Neuronal stem cell (in vitro differentiated cells): ENCODE data around the gene CMIP.
A peak's percentile ranks its signal among the peaks of the same experiment; 100 is the strongest.

ENCODE experiments used
- DNase-seq: peaks from one replicate; pipeline ENCODE4 v3.0.0-alpha.2; 2013; ENCODE audit warnings: low spot score
- H2AFZ ChIP-seq: one replicate; pipeline ENCODE4 v1.6.1; 2013; ENCODE audit warnings: mild to moderate bottlenecking, low read length, inconsistent platforms
- H2AK5ac ChIP-seq: 2 replicates; pipeline ENCODE4 v1.6.1; 2013; ENCODE audit warnings: low read depth, mild to moderate bottlenecking, inconsistent platforms, low read length, moderate library complexity, mixed read lengths
- H2BK120ac ChIP-seq: 2 replicates; pipeline ENCODE4 v1.6.1; 2013; ENCODE audit warnings: low read depth, mild to moderate bottlenecking, inconsistent platforms, low read length, moderate library complexity, mixed read lengths
- H2BK12ac ChIP-seq: one replicate; pipeline ENCODE4 v1.6.1; 2013; ENCODE audit warnings: low read length, inconsistent platforms
- H2BK15ac ChIP-seq: 2 replicates; pipeline ENCODE4 v1.6.1; 2013; ENCODE audit warnings: mild to moderate bottlenecking, low read length, inconsistent platforms, mixed read lengths
- H2BK5ac ChIP-seq: one replicate; pipeline ENCODE4 v1.6.1; 2013; ENCODE audit warnings: inconsistent platforms, mild to moderate bottlenecking, low read length, moderate library complexity
- H3K14ac ChIP-seq: one replicate; pipeline ENCODE4 v1.6.1; 2013; ENCODE audit warnings: low read length, inconsistent platforms
- H3K18ac ChIP-seq: 2 replicates; pipeline ENCODE4 v1.6.1; 2013; ENCODE audit warnings: low read length, inconsistent platforms
- H3K23ac ChIP-seq: 2 replicates; pipeline ENCODE4 v1.6.1; 2013; ENCODE audit warnings: low read depth, mild to moderate bottlenecking, mixed read lengths, low read length, inconsistent platforms; ENCODE audit not compliant: poor library complexity
- H3K27ac ChIP-seq: replicated peaks from 3 replicates; pipeline ENCODE4 v1.5.1; 2013; ENCODE audit warnings: low read length, inconsistent platforms
- H3K27me3 ChIP-seq, 3 experiments: 2 replicates each; pipeline ENCODE4 v1.6.1; 2013; ENCODE audit warnings: low read length in 3 of 3, mild to moderate bottlenecking in 2 of 3, inconsistent platforms in 1 of 3, low read depth in 1 of 3, mixed read lengths in 1 of 3, moderate library complexity in 1 of 3; ENCODE audit not compliant: control insufficient read depth in 3 of 3, insufficient read depth in 3 of 3
- H3K36me3 ChIP-seq, 2 donors: replicated peaks in 1 of 2; 2 replicates each; pipeline ENCODE4 v1.6.1; 2013; ENCODE audit warnings: low read length in 2 of 2; ENCODE audit not compliant: control insufficient read depth in 2 of 2, insufficient read depth in 2 of 2
- H3K4ac ChIP-seq: 2 replicates; pipeline ENCODE4 v1.6.1; 2013; ENCODE audit warnings: inconsistent platforms, mild to moderate bottlenecking, low read length, moderate library complexity
- H3K4me1 ChIP-seq, 2 donors: 1 replicate in 1 of 2; 2 replicates in 1 of 2; pipeline ENCODE4 v1.6.1; 2013; ENCODE audit warnings: low read length in 2 of 2, low read depth in 1 of 2; ENCODE audit not compliant: control insufficient read depth in 2 of 2, insufficient read depth in 1 of 2
- H3K4me2 ChIP-seq: one replicate; pipeline ENCODE4 v1.6.1; 2013; ENCODE audit warnings: mild to moderate bottlenecking, low read length, inconsistent platforms; ENCODE audit not compliant: insufficient read depth, poor library complexity, severe bottlenecking
- H3K4me3 ChIP-seq, 2 donors: 2 replicates each; pipeline ENCODE4 v1.5.1; 2013; ENCODE audit warnings: low read length in 2 of 2, mild to moderate bottlenecking in 2 of 2, inconsistent platforms in 1 of 2, moderate library complexity in 1 of 2
- H3K79me1 ChIP-seq: one replicate; pipeline ENCODE4 v1.6.1; 2013; ENCODE audit warnings: low read depth, mild to moderate bottlenecking, inconsistent platforms, low read length, moderate library complexity
- H3K9ac ChIP-seq: one replicate; pipeline ENCODE4 v1.6.1; 2013; ENCODE audit warnings: mild to moderate bottlenecking, low read depth, low read length, inconsistent platforms; ENCODE audit not compliant: poor library complexity
- H3K9me3 ChIP-seq, 2 donors: replicated peaks in 1 of 2; 2 replicates each; pipeline versions ENCODE3 to v1.6.1; 2013; ENCODE audit warnings: low read length in 2 of 2, mild to moderate bottlenecking in 2 of 2, inconsistent platforms in 1 of 2, low read depth in 1 of 2, mixed read lengths in 1 of 2, moderate library complexity in 1 of 2; ENCODE audit not compliant: control insufficient read depth in 2 of 2, insufficient read depth in 1 of 2
- H4K8ac ChIP-seq: one replicate; pipeline ENCODE4 v1.6.1; 2013; ENCODE audit warnings: low read depth, mild to moderate bottlenecking, inconsistent platforms, low read length, moderate library complexity
- H4K91ac ChIP-seq: one replicate; pipeline ENCODE4 v1.6.1; 2013; ENCODE audit warnings: low read length, low read depth, mild to moderate bottlenecking, inconsistent platforms; ENCODE audit not compliant: poor library complexity
- WGBS, 2 donors: extraction: QIAGEN DNeasy Blood & Tissue Kit; methylation state at CpG; one replicate each; pipeline ENCODE4 v1.1.7; 2013; ENCODE audit warnings: missing lambda C conversion rate in 2 of 2, mixed read lengths in 1 of 2; ENCODE audit not compliant: insufficient read length in 2 of 2, insufficient replicate concordance in 1 of 2; ENCODE audit errors: extremely low coverage in 2 of 2; 5-methylcytosine and 5-hydroxymethylcytosine counted together

CMIP gene

GRCh38 chr16:81539759-81540472 is 95.3 kb downstream of the CMIP start:
- no peak overlapping the region for H3K4ac ChIP-seq
- H2AK5ac ChIP-seq = no peak overlapping the region
- H3K23ac ChIP-seq = no peak overlapping the region
- H3K18ac ChIP-seq = no peak overlapping the region
- H3K79me1 ChIP-seq = peaks cover 6% of the 10 kb centered on the region
- H2BK120ac ChIP-seq = no peak overlapping the region
- no peak overlapping the region for H2BK5ac ChIP-seq
- DNase-seq = no peak
- H2AFZ ChIP-seq = no peak overlapping the region
- no peak overlapping the region for H4K91ac ChIP-seq
- H4K8ac ChIP-seq = no peak overlapping the region
- H3K14ac ChIP-seq = no peak overlapping the region
- no peak overlapping the region for H2BK15ac ChIP-seq
- peaks cover 17 to 22% of the 10 kb centered on the region in 2 donors for H3K4me1 ChIP-seq
- H2BK12ac ChIP-seq = no peak overlapping the region
- H3K4me3 ChIP-seq = no peak overlapping the region
- H3K36me3 ChIP-seq = no peaks in the 10 kb centered on the region
- H3K9ac ChIP-seq = no peak overlapping the region
- no peaks in the 10 kb centered on the region for H3K9me3 ChIP-seq
- H3K27ac ChIP-seq = no peak overlapping the region
- no peak overlapping the region for H3K4me2 ChIP-seq
- no CpG with 5 or more reads among the region's 19 CpGs for WGBS, 2 donors
- H3K27me3 ChIP-seq = no peaks in the 10 kb centered on the region

GRCh38 chr16:81541314-81541713 is 96.7 kb downstream of the CMIP start:
- Histone ChIP-seq H4K8ac (no peak overlapping the region), H2AK5ac (no peak overlapping the region), H3K4ac (no peak overlapping the region), H3K14ac (no peak overlapping the region), H3K27me3 (no peaks in the 10 kb centered on the region), H3K4me2 (no peak overlapping the region), H3K36me3 (no peaks in the 10 kb centered on the region), H2AFZ (no peak overlapping the region), H3K27ac (no peak overlapping the region), H3K9me3 (no peaks in the 10 kb centered on the region), H2BK5ac (no peak overlapping the region), H2BK15ac (no peak overlapping the region), H3K79me1 (peaks cover 6% of the 10 kb centered on the region), H3K23ac (no peak overlapping the region), H3K4me3 (no peak overlapping the region), H2BK120ac (no peak overlapping the region), H3K9ac (no peak overlapping the region), H4K91ac (no peak overlapping the region), H3K4me1 (peaks cover 22% of the 10 kb centered on the region in 2 donors), H2BK12ac (no peak overlapping the region), H3K18ac (no peak overlapping the region)
- WGBS, 2 donors = no CpG with 5 or more reads among the region's 8 CpGs
- no peak for DNase-seq

- Histone ChIP-seq H3K23ac (no peak overlapping the region), H3K4me2 (no peak overlapping the region), H2BK12ac (no peak overlapping the region), H3K4me3 (no peak overlapping the region), H2BK120ac (no peak overlapping the region), H2AK5ac (no peak overlapping the region), H3K27ac (no peak overlapping the region), H3K36me3 (no peaks in the 10 kb centered on the region), H2BK5ac (no peak overlapping the region), H3K4ac (no peak overlapping the region), H2AFZ (no peak overlapping the region), H4K91ac (no peak overlapping the region), H3K18ac (peak overlapping the region; percentile 21), H3K9ac (no peak overlapping the region), H3K14ac (no peak overlapping the region), H3K79me1 (peaks cover 5% of the 10 kb centered on the region), H3K27me3 (no peaks in the 10 kb centered on the region), H4K8ac (no peak overlapping the region), H2BK15ac (no peak overlapping the region), H3K9me3 (no peaks in the 10 kb centered on the region), H3K4me1 (peaks cover 22% of the 10 kb centered on the region in 2 donors)
- WGBS, 2 donors = no CpG with 5 or more reads among the region's 22 CpGs
- DNase-seq = no peak
These were observed 98.3 kb downstream of the CMIP start for GRCh38 chr16:81542609-81543570.

GRCh38 chr16:81543571-81543970 is 99.0 kb downstream of the CMIP start:
- no peak overlapping the region for H2BK15ac ChIP-seq
- H3K79me1 ChIP-seq = peaks cover 8% of the 10 kb centered on the region
- H3K4me2 ChIP-seq = no peak overlapping the region
- peaks cover 22% of the 10 kb centered on the region in 2 donors for H3K4me1 ChIP-seq
- no peak overlapping the region for H3K9ac ChIP-seq
- no peaks in the 10 kb centered on the region for H3K36me3 ChIP-seq
- WGBS, 2 donors = no CpG with 5 or more reads among the region's 3 CpGs
- H4K91ac ChIP-seq = no peak overlapping the region
- H2BK120ac ChIP-seq = no peak overlapping the region
- no peak for DNase-seq
- no peak overlapping the region for H3K4me3 ChIP-seq
- no peak overlapping the region for H2BK12ac ChIP-seq
- no peak overlapping the region for H3K18ac ChIP-seq
- H3K14ac ChIP-seq = no peak overlapping the region
- no peaks in the 10 kb centered on the region for H3K27me3 ChIP-seq
- H3K27ac ChIP-seq = no peak overlapping the region
- no peak overlapping the region for H4K8ac ChIP-seq
- H3K4ac ChIP-seq = no peak overlapping the region
- H3K9me3 ChIP-seq = no peaks in the 10 kb centered on the region
- H2AK5ac ChIP-seq = no peak overlapping the region
- no peak overlapping the region for H2BK5ac ChIP-seq
- no peak overlapping the region for H3K23ac ChIP-seq
- no peak overlapping the region for H2AFZ ChIP-seq
